GM10847 (cell line): ENCODE results near the gene NRXN3.

Experiments used
- POLR2A ChIP-seq: IDR thresholded peaks from 2 replicates; pipeline ENCODE4 v1.6.1; 2011; ENCODE audit not compliant: insufficient read length; ENCODE audit errors: extremely low read depth

Gene NRXN3

GRCh38 chr14:78829274-78829673 is 659.1 kb downstream of the NRXN3 start:
- TF ChIP-seq POLR2A = no peak

DNA sequence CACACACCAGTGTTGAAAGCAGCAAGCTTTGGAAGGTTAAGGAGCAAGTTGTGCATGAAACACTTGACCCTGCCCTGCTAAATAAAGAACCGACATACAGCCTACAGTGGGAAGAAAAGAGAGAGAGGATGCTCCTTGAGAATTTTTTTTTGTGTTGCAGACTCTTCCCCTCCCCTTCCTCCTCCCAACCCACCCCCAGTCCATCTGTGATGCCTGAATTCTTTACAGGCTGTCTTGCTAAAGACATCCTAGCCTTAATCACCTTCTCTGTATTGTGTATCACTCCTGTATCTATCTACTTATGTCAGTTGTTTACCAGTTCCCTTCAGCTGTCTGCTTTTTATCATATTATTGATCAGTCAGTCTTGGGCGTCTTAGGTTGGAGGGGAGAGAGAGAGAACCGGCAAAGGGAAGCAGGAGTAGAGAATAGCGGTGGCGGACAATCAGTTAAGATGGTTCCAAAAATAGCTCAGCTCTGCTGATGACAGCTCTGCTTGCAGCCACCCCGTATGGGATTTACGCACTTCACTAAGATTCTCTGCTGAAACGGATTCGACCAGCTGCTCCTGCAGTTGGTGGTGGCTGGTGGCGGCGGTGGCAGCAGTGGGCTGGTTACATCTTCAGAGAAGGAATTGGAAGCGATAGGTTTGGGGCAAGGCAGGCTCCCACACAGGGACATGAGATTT is 664.7 kb downstream of the NRXN3 start:
- no peak for TF ChIP-seq POLR2A

DNA sequence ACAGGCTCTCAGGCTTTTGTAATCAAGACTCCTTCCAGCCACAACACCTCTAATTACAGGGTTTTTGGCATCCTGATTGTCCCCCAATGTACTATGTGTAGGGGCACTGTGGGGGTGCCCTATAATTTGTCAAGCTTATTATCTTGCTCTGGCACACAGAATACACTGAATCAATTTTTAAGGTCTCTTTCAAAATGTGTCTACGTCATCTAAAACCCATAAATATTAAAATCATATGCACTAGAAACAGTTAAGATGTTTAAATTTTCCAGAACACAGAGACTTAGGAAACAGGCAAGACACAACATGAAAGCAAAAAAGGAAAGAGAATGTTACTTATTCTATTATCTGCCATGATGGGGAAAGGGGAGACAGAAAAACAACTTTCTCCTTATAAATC is 665.7 kb downstream of the NRXN3 start:
- TF ChIP-seq POLR2A = no peak

- TF ChIP-seq POLR2A = no peak
Measured at GRCh38 chr14:78836777-78837176, 666.6 kb downstream of the NRXN3 start.

- TF ChIP-seq POLR2A = no peak
Measured at GRCh38 chr14:78838959-78839358, 668.8 kb downstream of the NRXN3 start.

DNA sequence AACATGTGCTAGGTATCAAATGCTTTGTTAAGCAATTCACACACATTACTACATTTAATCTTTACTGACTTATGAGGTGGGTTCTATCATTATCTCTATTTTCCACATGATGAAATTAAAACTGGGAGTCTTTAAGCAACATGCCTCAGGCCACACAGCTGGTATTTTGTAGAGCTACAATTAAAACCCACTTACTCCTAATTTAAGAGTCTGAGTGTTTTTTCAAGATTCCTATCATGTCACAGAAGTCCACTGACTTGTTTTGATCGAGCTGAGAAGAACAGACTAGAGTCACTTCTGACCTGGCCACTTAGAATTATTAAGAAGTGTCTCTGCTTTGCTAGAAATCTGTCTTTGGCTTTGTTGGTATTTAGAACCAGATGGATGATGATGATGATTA is 670.7 kb downstream of the NRXN3 start:
- TF ChIP-seq POLR2A = no peak

- no peak for TF ChIP-seq POLR2A
Measured at GRCh38 chr14:78847801-78848200, 677.6 kb downstream of the NRXN3 start.

DNA sequence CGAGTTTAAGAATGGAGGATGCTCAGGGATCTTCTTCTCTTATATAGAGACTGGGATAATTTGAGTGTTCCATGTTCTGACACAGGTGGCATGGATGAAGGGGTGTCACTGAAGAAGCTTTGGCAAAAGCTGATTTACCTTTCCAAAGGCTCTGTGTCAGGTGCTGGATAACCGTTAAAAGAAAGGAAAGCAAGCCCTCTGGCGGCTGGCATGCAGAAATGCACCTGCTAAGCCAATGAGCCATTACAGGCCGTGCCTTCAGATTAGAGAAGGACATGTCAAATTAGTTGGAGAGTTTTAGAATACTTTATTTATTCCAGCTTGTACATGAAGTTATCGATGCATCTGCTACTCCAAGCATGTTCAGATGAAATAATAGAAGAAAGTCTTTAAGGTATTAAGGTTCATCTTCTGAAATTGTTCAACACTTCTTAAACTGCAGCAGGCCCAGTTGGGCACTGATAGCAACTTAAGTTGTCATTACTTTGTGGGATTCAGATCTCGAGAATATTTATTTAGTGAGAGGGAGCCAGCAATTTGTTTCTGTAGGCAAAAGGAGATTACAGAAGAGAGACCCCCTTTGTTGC is 678.2 kb downstream of the NRXN3 start:
- TF ChIP-seq POLR2A = no peak

DNA sequence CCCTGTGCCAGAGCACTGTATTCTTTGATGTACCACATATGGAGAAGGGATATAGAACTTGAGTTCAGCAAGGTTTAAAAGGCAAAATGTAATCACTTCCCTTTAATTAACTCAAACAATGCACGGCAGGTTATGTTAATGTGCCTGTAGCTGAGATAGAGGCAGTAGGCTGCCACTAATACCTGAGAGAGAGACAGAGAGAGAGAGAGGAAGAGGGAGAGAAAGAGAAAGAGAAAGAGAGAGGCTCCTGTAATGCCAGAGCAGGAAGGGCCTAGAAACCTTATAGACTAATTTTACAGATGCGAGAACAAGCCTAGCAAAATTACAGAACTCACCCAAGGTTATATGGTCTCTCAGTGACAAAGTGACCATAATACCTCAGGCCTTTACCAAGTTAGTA is 679.8 kb downstream of the NRXN3 start:
- no peak for TF ChIP-seq POLR2A

DNA sequence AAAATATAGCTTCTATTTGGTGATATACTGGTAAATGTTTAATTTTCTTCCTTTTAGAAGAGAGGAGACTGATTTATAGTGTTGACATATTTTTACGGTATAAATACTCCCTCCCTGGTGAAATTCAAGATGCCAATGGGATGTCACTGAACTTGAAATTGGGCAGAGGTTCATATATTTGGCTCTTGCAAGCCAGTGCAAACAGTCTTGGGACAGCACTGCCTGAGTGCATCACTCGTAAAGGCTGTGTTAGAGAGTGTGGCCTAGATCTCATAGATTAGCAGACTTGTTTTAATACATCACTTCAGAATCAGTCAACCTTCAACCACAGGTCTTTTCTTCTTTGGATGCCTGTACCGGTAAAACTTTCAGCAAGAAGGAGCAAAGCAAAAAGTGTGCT is 681.0 kb downstream of the NRXN3 start:
- TF ChIP-seq POLR2A = no peak

GRCh38 chr14:78852040-78852439 is 681.9 kb downstream of the NRXN3 start:
- no peak for TF ChIP-seq POLR2A

DNA sequence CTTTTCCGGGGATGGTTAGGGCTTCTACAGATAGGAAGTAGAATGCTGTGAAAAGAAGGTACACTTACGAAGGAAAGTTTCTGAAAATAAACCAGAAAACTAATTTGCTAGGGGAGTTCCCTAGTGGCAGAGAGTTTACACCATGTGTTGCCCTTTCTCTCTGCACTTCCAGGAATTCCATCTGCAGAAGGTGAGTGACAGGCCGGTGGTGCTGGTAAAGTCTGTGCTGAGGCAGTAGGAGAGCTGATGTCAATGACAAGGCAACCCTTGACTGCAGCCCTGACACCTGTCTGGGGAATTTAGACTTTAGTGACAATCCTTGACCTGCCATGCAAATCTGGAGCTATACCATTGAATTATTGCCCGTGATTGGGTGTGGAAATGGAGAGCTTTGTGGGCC is 687.8 kb downstream of the NRXN3 start:
- TF ChIP-seq POLR2A = no peak

GRCh38 chr14:78863143-78863542 is 693.0 kb downstream of the NRXN3 start:
- TF ChIP-seq POLR2A = no peak

- TF ChIP-seq POLR2A = no peak
Measured at GRCh38 chr14:78872837-78873236, 702.7 kb downstream of the NRXN3 start.

GRCh38 chr14:78873581-78873980 is 703.4 kb downstream of the NRXN3 start:
- no peak for TF ChIP-seq POLR2A

DNA sequence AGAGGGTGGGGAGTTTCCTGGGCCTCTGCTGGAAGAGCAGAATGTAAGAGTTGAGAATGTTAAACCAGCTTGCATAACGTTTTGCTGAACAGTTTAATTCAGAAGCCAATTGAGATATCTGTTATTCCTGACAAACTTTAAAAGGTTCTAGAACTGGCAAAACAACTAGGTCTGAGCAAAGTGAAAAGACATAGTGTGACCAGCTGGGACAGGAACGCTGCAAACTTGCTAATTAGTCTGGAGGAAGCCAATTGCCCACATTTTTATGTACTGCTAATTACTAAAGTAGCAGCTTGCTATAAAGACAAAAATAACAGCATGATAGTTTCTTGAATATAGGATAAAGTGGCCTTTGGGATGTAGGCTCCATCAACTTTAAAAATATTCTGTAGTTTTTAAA is 704.9 kb downstream of the NRXN3 start:
- no peak for TF ChIP-seq POLR2A

- no peak for TF ChIP-seq POLR2A
Measured at GRCh38 chr14:78885884-78886283, 715.7 kb downstream of the NRXN3 start.
